Kasumi-1 (cell line): ENCODE measurements around the gene OBP2A.
"Not testable (repeated sequence)": the region's sequence is repeated elsewhere in the genome, so short reads cannot be mapped to it uniquely, and the experiment has no call there.

Source experiments
- DNase-seq, 2 experiments: peaks; one replicate each; lab custom pipeline; 2025; lab: John Stamatoyannopoulos, UW

OBP2A gene

DNA sequence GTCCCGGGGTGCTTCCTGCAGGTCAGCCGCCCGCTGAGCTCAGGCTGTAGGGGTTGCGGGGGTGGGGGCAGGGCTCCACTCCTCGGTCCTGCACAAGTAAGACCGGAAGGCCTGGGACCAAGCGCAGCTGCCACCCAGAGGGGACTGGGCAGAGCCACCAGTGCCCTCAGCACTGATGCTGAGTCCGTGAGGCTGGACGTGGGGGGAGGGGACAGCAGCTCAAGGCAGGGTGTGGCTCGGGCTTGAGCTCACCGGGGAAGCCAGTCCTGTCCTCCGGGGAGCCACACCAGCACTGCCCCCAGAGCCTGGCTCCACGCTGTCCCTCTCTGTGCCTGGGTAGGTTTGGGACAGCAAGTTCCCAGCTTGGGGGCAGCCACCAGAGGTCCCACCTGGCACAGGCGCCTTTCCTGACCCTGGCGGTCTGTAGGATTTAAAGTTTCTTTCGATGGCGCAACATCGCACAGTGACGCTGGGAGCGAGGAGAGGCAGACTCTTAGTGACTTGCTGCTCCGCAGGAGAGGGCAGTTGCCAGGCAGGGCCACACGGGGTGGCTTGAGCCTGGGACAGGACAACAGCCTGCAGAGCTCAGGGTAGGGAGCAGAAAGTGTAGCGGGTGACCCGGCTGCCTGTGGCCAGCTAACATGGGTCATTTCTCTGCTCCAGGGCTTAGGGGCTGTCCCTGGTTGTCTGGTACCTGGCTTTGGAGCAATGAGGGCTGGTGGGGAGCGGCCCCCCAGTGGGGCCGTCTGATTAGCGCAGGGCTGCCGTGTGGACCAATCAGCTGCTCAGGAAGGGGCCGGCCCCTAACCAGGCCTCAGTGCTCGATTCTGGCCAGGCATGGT, 19.0 kb upstream of the OBP2A start:
- no peak for DNase-seq

DNA sequence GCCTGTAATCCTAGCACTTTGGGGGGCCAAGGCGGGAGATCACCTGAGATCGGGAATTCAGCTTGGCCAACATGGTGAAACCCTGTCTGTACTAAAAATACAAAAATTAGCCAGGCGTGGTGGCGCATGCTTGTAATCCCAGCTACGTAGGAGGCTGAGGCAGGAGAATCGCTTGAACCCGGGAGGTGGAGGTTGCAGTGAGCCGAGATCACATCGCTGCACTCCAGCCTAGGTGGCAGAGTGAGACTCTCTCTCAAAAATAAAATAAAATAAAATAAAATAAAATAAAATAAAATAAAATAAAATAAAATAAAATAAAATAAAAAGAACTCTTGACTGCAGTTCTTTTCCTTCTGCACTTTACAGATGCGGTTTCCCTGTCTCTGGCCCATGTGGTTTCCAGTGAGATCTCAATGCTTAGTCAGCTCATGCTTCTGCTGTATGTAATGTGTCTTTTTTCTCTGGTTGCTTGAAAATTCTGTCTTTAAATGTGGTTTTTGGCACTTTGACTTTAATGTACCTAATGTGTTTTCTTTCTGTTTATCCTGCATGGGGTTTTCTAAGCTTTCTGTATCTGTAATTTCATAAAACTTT, 17.0 kb upstream of the OBP2A start:
- not testable (repeated sequence) for DNase-seq

DNA sequence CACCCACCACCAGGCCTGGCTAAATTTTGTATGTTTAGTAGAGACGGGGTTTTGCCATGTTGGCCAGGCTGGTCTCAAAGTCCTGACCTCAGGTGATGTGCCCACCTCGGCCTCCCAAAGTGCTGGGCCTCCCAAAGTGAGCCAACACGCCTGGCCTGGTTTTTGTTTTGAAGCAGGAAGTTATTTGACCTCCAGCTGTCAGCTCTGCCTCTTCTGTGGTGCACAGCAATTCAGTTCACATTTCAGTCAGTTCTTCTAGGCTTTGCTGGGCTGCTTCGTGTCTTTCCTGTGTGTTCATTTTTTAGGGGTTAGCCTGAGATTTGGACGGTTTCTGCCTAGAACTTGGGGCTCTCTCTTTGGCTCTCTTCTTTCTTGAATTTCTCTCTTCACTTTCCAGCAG, 15.8 kb upstream of the OBP2A start:
- no peak for DNase-seq

DNA sequence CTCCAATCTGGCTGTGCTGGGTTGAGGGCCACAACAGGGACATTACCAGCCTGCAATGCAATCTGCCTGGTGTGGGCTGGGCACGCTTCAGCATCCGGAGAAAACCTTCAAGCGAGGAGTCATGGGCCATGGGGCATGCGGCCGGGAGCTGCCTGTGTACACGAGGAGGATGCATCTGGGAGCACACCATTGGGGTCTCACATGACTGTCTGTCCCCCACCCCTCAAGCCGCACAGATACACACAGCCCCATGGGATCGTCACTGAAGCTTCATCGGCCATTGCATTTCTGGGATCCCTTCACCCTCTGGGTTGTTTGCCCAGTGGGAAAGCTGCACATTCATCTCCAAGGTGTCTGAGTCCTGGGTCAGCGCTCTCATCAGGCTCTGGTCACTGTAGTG, 14.8 kb upstream of the OBP2A start:
- DNase-seq, result no peak

DNA sequence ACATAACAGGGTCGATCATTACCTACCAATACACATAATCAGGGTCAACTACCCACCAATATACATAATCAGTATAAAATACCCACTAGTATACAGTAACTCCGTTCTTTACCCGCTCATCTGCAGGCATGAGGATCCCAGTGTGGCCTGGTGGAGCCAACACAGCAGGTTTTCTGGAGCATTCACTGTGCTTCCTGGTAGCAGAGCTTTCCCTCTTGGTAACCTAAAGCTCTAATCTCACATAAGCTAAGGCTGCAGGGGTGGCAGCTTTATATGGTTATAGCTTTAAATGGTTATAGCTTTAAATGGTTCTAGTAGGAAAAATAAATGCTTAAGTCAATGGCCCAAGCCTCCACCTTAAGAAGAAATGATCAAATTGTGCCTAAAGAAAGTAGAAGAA, 12.8 kb upstream of the OBP2A start:
- DNase-seq, result no peak

- DNase-seq, result no peak
Measured at GRCh38 chr9:135533674-135534073, 12.3 kb upstream of the OBP2A start.

DNA sequence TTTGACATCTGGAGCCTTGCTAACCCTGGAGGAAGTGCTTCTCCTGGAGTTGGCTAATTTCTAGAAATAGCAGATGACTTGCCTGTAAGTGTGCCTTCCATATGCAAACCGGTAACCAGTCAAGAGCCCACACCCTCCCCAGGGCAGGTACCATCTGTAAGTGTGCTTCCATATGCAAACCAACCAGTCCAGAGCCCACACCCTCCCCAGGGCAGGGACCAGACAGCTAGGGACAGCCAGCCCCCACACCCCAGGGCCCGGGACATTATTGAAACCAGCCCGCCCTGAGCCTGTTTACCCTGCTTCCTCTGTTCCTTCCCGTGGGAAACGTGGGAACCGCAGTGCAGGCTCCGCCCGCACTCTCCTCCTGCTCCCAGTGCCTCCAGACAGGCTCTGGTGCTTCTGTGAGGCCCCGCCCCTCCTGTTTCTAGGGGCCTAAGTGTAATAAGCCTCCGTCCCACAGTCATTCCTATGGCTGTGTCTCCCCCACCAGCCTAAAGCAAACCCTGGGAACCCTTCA, 11.7 kb upstream of the OBP2A start:
- DNase-seq, result not testable (repeated sequence)

GRCh38 chr9:135534826-135535225, 11.1 kb upstream of the OBP2A start:
- DNase-seq, result not testable (repeated sequence)

DNA sequence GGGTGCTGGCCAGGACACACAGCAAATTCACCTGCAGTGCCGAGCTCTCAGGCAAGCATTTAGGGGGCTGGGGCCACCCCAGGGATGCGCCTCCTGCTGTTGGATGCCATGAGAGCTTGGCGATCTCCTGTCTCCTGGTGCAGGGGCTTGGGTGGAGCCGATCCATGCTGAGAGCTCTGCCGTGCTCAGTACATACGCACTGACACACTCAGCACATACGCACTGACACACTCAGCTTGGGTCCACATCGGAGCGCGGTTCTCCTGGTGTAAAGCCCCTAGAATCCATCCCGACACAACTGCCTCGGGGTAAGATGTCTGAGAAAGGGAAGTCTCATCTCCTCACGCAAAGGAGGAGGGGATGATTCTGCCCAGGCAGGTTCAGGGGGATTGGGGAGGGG, 10.3 kb upstream of the OBP2A start:
- not testable (repeated sequence) for DNase-seq

- no peak for DNase-seq
Measured at GRCh38 chr9:135536216-135536615, 9.7 kb upstream of the OBP2A start.

DNA sequence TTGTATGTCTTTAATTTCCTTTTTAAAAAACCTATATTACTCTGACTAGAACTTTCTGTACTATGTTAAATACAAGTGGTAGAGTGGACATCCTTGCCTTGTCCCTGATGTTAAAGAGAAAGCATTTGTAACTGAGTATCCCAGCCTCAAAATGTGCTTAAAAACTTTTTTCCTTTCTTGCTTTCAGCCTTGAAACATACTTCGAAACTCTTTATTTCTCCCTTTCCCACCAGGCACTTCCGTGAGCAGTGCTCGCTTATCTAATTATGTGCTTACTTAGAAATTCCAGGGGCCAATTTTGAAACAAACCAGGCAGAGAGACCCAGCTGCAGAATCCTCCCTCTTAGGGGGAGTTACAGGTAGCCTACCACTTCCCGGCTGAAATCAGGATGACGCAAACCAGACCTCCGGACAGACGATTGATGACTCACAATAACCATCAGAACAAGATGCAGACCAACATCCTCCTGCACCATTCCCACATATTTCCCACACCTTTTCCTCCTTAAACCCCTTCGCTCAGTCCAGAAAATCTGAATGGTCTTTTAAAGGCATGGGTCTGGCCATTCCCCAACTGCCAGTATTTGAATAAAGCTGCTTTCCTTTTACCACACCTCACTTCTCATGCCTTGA, 2.5 kb upstream of the OBP2A start:
- DNase-seq, result not testable (repeated sequence)

DNA sequence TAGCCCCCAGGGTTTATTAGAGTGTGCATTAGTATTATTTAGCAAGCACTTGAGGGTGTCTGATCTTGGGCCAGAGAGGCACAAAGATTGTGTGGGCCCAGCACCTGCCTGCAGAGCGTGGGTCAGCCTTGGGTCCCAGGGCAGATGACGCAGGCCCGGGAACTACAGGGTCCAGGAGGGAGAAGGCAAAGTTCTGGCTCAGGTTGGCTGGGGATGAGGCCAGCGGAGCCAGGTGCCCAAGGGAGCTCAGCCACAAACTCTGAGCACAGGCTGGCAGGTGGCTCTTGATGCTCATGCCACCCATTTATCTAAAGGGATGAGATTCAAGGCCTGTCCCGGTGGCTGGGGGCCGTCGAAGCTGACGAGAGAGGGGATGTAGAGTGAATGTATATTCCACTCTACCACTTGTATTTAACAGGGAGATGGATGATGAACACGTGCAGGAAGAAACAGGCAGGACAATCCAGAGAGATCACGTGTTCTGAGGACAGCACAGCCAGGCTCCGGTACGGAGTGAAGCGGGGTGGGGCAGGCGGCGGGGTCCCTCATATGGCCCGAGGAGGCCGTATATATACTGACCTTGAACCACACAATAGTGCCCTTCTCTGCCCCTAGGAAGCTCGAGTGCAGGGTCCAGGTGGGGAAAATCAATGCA, 818 bp upstream of the OBP2A start:
- no peak for DNase-seq

GRCh38 chr9:135546792-135547617, 1.1 kb downstream of the OBP2A start:
- DNase-seq, result not testable (repeated sequence)

- no peak for DNase-seq
Measured at GRCh38 chr9:135547756-135548736, 2.1 kb downstream of the OBP2A start.

GRCh38 chr9:135549478-135550343, 3.8 kb downstream of the OBP2A start:
- DNase-seq, result not testable (repeated sequence)

GRCh38 chr9:135550344-135550918, 4.5 kb downstream of the OBP2A start:
- no peak for DNase-seq

DNA sequence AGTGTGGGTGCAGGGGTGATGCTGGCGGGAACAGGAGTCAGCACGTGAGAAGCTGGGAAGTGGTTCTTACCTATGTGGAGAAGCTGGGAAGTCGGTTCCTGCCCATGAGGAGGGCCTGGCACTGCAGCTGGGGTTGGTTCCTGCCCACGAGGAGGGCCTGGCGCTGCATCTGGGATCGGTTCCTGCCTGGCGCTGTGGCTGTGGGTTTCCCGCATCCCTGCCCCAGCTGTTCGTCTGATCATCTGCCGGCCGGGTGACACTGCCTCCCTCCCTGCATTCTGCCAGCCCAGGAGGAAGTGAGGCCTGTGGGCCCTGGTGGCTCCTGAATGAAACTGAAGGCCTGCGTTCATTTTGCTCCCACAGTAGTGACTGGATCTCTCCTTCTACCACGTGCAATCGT, 5.1 kb downstream of the OBP2A start:
- no peak for DNase-seq

DNA sequence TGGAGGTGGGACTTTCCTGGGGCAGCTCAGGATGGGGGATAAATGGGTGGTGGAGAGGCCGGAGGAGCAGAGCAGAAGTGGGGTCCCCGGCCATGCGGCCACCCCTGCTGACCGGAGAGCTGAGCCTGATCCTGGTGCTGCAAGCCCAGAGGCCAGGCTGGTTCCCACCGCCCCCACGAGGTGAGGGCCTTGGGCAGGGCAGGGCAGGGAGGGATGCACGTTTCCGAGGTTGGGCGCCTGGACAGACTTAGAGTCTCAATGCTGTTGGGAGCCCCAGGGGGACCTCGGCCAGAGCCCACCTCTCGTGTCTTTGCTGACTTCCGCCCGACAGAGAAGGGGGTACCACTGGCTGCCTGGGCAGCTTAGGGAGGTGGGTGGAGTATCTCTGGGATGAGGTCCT, 5.5 kb downstream of the OBP2A start:
- no peak for DNase-seq
